SIG-M5 treated with dmso at 0.1 percent for 504 hours (cell line): ENCODE measurements around the gene CYLD.

Source experiments
- DNase-seq: peaks from one replicate; lab custom pipeline; 2025; ENCODE audit not compliant: unreplicated experiment; lab: John Stamatoyannopoulos, UW

CYLD gene

DNA sequence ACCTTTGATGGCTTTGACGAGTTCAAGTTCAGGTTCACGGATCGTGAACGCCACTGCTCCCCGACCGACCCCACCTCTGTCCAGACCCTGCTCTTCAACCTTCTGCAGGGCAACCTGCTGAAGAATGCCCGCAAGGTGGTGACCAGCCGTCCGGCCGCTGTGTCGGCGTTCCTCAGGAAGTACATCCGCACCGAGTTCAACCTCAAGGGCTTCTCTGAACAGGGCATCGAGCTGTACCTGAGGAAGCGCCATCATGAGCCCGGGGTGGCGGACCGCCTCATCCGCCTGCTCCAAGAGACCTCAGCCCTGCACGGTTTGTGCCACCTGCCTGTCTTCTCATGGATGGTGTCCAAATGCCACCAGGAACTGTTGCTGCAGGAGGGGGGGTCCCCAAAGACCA, 30.8 kb upstream of the CYLD start:
- DNase-seq, result no peak

DNA sequence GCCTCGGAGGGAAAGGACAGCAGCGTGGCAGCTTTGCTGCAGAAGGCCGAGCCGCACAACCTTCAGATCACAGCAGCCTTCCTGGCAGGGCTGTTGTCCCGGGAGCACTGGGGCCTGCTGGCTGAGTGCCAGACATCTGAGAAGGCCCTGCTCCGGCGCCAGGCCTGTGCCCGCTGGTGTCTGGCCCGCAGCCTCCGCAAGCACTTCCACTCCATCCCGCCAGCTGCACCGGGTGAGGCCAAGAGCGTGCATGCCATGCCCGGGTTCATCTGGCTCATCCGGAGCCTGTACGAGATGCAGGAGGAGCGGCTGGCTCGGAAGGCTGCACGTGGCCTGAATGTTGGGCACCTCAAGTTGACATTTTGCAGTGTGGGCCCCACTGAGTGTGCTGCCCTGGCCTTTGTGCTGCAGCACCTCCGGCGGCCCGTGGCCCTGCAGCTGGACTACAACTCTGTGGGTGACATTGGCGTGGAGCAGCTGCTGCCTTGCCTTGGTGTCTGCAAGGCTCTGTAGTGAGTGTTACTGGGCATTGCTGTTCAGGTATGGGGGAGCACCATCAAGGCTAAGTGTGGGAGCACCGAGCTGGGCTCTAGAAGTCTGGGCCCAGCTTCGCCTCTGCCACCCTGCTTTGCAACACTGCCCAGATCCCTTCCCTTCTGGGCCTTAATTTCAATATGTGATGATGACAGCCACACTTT, 29.9 kb upstream of the CYLD start:
- no peak for DNase-seq

DNA sequence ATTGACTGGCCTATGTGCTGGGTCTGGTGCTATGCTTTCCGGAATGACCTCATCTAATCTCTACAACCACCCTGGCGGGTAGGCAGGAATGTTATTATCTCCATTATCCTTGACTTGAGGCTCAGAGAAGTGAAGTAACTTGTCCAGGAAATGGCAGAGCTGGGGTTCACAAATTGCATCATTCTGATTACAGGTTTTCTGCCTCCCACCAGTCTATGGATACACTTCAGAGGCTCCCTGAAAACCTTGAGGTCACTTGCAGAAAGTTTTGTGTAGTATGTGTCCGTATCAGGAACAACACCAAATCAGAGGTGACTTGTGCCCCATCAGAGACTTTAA, 29.4 kb upstream of the CYLD start:
- no peak for DNase-seq

DNA sequence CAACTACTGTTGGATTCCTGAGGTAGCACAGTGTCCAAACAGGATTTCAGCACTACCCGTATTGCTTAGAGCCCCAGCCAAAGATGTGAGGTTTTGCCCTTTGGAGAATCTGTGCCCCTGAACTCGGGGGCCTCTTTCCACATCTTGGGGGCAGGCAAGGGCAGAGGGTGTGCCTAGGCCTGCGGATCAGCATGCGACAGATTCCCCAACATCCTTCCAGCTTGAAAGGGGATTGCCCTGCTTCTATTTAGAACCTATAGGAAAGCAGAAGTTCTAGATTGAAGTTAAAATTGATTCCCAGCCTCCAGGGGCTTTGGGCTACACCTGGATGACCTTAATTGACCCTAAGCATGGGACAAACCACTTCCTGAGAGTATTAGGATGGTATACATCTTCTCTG, 28.9 kb upstream of the CYLD start:
- DNase-seq, result no peak

DNA sequence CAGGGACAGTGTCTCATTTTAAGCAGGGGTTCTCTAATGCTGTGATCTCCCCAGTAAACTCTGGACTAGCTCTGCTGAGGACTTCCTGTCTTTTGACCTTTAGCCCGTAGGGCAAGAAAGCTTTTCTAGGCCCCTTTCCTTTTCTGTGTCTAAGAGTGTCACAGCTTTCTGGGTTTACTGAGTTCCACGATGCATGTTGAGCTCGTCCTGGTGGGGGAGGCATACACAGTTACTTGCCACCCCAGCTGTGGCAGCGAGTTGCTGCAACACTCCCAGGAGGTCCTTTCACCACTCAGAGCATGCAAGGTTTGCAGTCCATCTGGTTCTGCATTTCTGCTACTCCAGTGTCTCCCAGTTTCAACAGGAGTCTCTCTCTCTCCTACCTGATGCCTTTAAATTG, 24.8 kb upstream of the CYLD start:
- no peak for DNase-seq

DNA sequence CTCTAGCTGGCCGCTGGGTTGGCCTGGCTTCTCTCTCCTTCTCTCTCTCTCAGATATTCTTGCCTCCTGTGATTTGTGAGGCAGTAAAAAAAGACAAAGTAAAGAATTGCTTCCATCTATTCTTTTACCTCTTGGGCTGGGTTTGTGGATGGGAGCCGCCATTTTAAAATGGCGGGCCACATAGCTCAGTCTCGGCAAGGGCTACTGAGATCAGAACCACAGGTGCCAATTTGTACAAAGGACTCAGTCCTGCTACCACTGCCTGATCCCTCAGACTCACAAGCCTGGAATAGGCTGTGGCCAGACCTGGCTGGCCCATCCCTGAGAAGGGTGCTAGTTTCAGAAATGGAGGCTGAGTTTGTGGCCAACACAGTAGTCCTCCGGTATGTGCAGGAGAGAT, 24.4 kb upstream of the CYLD start:
- DNase-seq, result no peak

DNA sequence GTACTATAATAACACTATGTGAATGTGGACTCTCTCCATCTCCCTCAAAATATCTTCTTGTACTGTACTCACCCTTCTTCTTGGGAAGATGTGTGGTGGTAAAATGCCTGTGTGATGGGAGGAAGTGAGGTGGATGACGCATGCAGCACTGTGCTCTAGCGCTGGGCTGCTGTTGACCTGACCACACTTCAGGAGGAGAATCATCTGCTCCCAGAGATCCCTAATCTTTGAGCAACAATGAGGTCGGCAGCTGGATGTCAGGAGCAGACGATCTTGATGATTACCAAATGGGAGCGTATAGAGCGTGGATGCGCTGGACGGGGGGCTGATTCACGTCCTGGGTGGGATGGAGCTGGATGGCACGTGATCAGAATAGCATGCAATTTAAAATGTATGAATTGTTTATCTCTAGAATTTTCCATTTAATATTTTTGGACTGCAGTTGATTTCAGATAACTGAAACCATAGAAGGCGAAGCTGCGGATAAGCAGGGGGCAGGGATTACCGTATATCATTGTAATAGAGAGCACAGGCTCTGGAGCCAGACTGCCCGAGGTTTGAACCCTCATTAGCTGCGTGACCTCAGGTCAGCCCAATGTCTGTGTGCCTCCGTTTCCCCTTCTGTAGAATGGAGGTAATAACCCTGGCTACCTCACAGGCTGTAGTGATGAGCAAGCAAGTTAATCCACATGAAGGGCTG, 23.7 kb upstream of the CYLD start:
- DNase-seq, result no peak

DNA sequence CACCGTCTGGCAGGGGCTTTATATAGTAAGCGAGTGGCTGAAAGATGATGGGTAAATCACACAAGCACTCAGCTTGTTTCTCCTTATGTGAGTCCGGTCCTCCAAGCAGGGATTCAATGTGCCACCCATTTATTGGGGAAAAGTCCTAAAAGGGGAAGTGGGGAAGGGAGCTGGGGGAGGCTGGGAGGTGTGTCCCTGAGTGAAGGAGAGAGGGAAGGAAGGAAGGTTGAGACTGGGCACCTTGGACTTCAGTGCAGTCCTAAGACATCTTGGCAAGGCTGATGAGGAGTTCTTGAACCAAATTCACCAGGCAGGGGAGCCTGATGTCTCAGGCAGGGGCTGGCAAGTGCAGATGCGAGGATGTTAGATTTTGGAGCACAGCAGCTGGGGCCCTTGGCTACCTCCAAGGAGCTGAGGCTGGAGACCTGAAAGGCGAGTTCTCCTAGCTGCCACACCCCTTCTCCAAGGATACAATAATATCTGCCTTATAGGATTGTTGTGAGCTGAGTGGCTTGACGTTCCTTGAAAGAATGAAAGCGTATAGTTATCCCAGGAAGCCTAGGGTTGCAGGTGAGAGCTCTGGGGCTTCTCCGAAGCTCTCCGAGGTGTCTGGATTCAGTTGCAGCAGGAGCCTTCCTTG, 23.0 kb upstream of the CYLD start:
- DNase-seq, result no peak

DNA sequence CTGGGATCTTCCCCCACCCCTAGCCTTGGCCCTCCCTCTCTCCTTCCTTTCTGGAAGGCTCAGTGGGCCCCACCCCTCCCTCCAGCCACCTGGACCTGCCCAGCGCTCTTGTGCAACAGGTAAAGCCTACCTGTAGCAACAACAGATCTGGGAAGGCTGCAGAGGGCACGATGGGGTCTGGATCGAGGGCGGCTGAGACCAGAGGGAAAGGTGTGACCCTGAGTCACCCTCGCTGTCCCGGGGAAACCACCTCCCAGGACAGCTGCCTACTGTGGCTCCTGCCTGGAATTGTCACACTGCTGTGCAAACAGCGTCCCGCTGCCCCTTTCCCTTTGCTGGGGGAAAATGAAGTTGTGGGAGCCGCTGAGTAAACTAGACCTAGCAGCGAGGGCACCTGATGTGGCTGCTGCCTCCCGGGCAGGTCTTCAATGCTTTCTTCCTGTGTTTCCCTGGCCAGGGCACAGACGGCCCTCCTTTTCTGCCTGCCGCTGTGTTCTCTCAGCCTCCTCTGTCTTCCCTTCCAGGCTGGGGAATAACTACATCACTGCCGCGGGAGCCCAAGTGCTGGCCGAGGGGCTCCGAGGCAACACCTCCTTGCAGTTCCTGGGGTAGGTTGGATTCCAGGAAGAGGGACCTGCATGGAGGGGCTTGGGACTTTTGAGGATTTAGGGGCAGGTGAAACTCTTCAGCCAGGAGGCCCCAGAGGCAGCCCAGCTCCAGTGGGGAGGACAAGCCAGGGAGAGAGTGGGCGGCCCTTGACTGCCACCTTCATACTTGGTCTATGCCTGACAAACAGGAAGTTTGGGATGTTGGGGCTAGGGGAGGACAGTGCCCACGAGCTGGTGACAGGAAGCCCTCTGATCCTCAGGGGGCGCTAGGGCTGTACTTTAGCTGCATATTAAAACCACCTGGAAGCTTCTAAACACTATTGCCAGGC, 22.2 kb upstream of the CYLD start:
- DNase-seq, result no peak

DNA sequence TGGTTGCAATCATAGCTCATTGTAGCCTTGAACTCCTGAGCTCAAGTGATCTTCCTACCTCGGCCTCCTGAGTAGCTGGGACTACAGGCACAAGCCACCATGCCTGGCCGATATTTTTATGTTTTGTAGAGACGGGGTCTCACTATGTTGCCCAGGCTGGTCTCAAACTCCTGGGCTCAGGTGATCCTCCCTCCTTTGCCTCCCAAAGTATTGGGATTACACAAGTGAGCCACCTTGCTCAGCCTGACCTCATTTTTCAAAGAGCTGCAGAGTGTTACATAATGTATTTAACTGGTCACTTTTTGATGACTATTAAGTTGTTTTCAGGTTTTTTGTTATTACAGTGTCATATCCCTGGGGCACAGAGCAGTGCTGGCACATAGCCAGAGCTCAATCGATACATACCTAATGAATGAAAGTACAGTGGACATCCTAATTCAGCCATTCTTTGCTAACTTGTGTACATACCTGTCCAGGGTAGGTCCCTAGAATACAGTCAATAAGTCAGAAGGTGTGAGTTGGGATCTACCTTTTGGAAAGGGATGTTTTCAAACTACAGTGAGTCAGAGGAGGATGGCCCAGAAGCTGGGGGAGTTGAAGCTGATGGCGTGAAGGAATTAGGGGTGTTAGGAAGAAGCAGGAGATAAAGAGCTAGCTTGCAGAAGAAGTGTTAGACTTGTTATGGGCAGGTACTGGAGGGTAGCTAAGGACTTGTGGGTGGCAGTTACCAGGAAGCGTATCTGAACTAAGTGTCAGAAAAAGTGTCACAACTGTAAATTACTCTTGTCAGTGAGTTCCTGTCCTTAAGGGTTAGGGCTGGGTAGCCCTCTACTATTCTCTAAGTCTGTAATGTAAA, 20.1 kb upstream of the CYLD start:
- no peak for DNase-seq

DNA sequence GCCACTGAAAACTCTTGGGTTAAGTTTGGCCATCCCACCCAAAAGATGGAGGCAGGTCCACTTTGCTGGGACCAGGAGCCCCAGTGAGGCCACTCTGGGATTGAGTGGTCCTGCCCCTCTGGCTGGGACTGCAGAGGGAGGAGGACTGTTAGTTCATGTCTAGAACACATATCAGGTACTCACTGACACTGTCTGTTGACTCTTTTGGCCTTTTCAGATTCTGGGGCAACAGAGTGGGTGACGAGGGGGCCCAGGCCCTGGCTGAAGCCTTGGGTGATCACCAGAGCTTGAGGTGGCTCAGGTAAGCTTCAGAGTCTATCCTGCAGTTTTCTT, 19.5 kb upstream of the CYLD start:
- no peak for DNase-seq

DNA sequence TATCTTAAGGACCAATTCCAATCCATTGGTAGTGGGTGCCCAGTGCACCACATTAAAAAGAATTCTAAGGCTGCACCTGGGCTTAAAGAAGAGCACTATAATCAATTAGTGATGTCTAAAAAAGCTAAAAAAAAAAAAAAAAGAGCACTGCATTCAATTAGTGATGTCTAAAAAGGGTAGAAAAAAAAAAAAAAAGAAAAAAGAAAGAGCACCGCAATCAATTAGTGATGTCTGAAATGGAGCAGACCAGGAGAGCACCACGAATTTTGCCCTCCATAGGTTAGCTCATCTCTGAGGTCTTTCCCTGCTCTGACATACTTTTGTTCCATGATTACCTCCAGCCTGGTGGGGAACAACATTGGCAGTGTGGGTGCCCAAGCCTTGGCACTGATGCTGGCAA, 18.9 kb upstream of the CYLD start:
- no peak for DNase-seq

DNA sequence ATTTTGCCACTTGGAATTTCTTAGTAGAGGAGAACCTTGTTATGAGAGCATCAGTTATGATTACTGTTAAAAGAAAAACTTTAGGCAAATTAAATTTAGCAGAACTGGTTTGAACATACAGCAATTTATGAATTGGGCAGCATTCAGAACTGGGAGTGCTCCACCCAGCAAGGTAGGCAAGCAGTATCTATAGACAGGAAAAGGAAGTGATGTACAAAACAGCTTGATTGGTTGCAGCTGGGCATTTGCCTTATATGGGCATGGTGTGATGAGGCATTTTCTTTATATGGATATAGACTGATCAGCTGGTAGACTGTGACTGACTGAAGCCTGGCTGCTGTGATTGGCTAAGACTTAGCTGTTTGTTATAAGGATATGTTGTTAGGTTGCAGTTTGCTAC, 17.6 kb upstream of the CYLD start:
- DNase-seq, result no peak

DNA sequence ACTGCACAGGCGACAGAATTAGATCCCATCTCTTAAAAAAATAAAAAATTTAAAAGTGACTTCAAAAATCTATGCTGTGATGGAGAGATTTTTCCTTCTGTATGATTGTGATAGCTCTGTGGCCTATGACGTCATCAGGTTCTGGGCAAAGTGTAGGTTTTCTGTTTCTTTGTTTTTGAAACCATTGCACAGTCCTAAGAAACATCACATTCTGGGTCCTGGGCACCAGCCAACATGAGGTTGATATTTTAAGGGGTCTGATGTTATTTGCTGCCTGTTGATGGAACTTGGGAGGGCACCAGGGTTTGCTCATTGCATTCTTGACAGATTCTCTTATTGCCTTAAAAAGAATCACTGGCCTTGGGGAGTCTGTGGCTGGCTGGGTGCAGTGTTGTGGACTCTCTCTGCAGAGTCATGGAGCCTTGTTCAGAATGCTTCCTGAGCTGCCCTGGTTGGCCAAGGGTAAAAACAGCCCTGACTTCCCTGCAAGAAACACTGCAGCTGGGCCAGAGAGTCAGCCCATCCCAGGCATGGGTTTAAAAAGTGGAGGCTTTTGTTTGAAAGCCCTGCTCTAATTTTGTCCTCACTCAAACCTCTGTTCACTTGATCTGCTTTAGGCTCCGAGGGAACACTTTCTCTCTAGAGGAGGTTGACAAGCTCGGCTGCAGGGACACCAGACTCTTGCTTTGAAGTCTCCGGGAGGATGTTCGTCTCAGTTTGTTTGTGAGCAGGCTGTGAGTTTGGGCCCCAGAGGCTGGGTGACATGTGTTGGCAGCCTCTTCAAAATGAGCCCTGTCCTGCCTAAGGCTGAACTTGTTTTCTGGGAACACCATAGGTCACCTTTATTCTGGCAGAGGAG, 10.5 kb upstream of the CYLD start:
- DNase-seq, result no peak

DNA sequence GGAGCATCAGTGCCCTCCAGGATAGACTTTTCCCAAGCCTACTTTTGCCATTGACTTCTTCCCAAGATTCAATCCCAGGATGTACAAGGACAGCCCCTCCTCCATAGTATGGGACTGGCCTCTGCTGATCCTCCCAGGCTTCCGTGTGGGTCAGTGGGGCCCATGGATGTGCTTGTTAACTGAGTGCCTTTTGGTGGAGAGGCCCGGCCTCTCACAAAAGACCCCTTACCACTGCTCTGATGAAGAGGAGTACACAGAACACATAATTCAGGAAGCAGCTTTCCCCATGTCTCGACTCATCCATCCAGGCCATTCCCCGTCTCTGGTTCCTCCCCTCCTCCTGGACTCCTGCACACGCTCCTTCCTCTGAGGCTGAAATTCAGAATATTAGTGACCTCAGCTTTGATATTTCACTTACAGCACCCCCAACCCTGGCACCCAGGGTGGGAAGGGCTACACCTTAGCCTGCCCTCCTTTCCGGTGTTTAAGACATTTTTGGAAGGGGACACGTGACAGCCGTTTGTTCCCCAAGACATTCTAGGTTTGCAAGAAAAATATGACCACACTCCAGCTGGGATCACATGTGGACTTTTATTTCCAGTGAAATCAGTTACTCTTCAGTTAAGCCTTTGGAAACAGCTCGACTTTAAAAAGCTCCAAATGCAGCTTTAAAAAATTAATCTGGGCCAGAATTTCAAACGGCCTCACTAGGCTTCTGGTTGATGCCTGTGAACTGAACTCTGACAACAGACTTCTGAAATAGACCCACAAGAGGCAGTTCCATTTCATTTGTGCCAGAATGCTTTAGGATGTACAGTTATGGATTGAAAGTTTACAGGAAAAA, 9.7 kb upstream of the CYLD start:
- no peak for DNase-seq

DNA sequence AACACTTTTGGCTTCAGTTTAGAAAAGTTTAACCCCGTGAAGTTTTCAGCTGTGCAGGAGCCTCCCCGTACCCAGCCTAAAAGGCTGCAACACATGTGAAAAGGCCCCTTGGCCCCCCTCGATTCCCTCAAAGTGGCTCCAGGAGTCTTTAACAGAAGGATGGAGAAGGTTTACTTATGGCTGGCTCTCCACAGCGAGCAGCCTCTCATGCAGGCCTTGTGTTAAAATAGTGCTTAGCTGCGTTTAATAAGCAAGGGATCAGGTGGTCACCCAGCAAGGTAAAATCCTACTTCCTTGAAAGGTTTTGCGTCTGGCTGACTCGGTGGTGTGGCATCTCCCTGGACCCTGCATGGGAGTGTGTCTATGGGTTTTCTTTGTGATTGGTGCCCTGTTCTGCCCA, 8.4 kb upstream of the CYLD start:
- no peak for DNase-seq

DNA sequence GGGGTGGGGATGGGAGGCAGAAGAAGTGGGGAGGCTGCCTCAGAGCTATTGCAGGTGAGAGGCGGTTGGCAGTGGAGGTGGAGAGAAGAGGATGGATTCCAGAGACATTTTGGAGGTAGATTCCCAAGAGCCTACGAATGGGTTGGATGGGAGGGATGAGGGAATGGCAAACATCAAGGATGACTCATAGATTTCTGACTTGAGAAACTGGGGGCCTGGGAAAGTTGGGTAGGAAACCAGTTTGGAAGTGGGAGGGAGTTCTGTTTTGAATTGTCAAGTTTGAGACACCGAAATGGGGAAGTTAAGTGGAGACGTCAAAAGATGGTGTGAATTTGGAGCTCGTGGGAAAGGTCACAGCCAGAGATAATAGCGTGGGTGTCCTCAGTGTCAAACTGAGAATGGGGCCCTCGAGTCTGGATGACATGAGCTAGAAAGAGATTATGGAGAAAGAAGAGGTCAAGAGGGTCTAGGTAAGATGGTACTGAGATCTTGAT, 6.2 kb upstream of the CYLD start:
- DNase-seq, result no peak

DNA sequence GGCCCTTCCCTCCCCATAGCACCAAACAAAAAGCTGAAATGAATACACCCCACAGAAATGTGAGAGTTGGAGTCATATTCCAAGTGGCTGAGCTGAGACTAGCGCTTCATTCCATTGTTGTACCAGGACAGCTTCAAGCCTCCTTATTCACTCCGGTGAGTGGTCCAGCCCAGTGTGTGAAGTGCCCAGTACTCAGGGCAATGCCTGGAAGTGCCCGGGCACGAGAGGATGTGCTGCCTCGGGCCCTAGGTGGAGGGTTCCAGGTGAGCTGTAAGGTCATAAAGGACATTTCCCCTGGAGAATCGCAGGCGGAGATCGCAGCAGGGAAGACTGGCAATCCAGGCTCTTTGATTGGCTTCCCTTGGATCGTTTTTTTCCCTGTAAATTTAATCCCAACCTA, 5.4 kb upstream of the CYLD start:
- DNase-seq, result no peak
